ENCODE results near the gene RAB2B. TPM values are rescaled to one million over a fixed set of nuclear protein-coding genes. Genes with fewer than 3 reads are reported as not detected.

The RAB2B gene
- polyA plus RNA-seq, 1 of the 3 experiments (the other 2 are of a cell fraction) = 24.4 TPM

DNA sequence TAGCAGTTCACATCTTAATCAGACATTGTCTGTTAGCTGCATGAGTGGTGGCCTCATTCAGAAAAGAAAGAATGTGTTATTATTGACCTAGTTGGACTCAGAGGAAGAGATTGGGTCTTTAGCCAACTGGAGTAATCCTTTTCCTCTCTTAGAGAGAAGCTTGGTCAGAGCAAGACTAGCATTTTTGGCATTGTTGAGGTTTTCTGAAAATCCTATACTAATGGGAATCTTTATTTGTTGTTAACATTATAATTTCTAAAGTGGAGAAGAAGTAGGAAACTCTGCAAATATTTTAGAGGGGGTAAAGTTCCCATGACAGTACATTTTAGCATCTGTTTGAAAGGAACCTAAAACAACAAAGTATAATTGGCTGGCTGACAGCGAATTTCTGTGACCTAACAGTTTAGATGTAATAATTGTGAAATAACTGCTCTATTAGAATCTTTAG, 9.9 kb upstream of the RAB2B start:
- CTCF ChIA-PET = no interaction called here
- TF ChIP-seq, protein P1, sequence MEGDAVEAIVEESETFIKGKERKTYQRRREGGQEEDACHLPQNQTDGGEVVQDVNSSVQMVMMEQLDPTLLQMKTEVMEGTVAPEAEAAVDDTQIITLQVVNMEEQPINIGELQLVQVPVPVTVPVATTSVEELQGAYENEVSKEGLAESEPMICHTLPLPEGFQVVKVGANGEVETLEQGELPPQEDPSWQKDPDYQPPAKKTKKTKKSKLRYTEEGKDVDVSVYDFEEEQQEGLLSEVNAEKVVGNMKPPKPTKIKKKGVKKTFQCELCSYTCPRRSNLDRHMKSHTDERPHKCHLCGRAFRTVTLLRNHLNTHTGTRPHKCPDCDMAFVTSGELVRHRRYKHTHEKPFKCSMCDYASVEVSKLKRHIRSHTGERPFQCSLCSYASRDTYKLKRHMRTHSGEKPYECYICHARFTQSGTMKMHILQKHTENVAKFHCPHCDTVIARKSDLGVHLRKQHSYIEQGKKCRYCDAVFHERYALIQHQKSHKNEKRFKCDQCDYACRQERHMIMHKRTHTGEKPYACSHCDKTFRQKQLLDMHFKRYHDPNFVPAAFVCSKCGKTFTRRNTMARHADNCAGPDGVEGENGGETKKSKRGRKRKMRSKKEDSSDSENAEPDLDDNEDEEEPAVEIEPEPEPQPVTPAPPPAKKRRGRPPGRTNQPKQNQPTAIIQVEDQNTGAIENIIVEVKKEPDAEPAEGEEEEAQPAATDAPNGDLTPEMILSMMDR (IDR thresholded peaks at IDR 0.05) = no peak
- TF ChIP-seq RFX5 (IDR thresholded peaks at IDR 0.05; ENCODE audit: low read length) (no peak), FOXM1 (IDR thresholded peaks at IDR 0.05; ENCODE audit: low read depth) (no peak), NFIC (IDR thresholded peaks at IDR 0.05; ENCODE audit: borderline replicate concordance) (no peak), EZH2phosphoT487 (IDR thresholded peaks at IDR 0.05; ENCODE audit: borderline replicate concordance, low read depth) (no peak), GABPA (IDR thresholded peaks at IDR 0.05; ENCODE audit: low read depth) (no peak), ELF1 (IDR thresholded peaks at IDR 0.05) (no peak), YY1 (IDR thresholded peaks at IDR 0.05; ENCODE audit: low read depth) (no peak), FOXJ3 (CRISPR knock-in tag; IDR thresholded peaks at IDR 0.05) (no peak), TEAD4 (IDR thresholded peaks at IDR 0.05; ENCODE audit: borderline replicate concordance, insufficient read depth) (no peak), CHD2 (IDR thresholded peaks at IDR 0.05; ENCODE audit: low read length, partially characterized antibody) (no peak), MEF2A (IDR thresholded peaks at IDR 0.05; ENCODE audit: borderline replicate concordance, low read depth) (no peak)
- TF ChIP-seq, protein P2, sequence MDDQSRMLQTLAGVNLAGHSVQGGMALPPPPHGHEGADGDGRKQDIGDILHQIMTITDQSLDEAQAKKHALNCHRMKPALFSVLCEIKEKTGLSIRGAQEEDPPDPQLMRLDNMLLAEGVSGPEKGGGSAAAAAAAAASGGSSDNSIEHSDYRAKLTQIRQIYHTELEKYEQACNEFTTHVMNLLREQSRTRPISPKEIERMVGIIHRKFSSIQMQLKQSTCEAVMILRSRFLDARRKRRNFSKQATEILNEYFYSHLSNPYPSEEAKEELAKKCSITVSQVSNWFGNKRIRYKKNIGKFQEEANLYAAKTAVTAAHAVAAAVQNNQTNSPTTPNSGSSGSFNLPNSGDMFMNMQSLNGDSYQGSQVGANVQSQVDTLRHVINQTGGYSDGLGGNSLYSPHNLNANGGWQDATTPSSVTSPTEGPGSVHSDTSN (IDR thresholded peaks at IDR 0.05) = no peak
- TF ChIP-seq, protein P3, sequence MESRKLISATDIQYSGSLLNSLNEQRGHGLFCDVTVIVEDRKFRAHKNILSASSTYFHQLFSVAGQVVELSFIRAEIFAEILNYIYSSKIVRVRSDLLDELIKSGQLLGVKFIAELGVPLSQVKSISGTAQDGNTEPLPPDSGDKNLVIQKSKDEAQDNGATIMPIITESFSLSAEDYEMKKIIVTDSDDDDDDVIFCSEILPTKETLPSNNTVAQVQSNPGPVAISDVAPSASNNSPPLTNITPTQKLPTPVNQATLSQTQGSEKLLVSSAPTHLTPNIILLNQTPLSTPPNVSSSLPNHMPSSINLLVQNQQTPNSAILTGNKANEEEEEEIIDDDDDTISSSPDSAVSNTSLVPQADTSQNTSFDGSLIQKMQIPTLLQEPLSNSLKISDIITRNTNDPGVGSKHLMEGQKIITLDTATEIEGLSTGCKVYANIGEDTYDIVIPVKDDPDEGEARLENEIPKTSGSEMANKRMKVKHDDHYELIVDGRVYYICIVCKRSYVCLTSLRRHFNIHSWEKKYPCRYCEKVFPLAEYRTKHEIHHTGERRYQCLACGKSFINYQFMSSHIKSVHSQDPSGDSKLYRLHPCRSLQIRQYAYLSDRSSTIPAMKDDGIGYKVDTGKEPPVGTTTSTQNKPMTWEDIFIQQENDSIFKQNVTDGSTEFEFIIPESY (IDR thresholded peaks at IDR 0.05; ENCODE audit: borderline replicate concordance, low read depth) = no peak
- TF ChIP-seq, protein P4, sequence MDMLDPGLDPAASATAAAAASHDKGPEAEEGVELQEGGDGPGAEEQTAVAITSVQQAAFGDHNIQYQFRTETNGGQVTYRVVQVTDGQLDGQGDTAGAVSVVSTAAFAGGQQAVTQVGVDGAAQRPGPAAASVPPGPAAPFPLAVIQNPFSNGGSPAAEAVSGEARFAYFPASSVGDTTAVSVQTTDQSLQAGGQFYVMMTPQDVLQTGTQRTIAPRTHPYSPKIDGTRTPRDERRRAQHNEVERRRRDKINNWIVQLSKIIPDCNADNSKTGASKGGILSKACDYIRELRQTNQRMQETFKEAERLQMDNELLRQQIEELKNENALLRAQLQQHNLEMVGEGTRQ (IDR thresholded peaks at IDR 0.05; ENCODE audit: borderline replicate concordance, low read depth, low read length) = no peak
- TF ChIP-seq, protein P5, sequence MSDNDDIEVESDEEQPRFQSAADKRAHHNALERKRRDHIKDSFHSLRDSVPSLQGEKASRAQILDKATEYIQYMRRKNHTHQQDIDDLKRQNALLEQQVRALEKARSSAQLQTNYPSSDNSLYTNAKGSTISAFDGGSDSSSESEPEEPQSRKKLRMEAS (IDR thresholded peaks at IDR 0.05; ENCODE audit: low read depth) = no peak
- TF ChIP-seq, protein P6, sequence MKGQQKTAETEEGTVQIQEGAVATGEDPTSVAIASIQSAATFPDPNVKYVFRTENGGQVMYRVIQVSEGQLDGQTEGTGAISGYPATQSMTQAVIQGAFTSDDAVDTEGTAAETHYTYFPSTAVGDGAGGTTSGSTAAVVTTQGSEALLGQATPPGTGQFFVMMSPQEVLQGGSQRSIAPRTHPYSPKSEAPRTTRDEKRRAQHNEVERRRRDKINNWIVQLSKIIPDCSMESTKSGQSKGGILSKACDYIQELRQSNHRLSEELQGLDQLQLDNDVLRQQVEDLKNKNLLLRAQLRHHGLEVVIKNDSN (IDR thresholded peaks at IDR 0.05; ENCODE audit: borderline replicate concordance, low read depth) = no peak
- H3K36me3 ChIP-seq (replicated peaks in 1 of 2; ENCODE audit: control insufficient read depth in 1 of 2, insufficient read depth in 2 of 2, low read length in 1 of 2) = peaks cover 50 to 52% of the 10 kb centered on the region in 2 experiments
- no peaks in the 10 kb centered on the region for H3K9me2 ChIP-seq
- H3K9ac ChIP-seq = no peak overlapping the region
- H3F3A ChIP-seq (replicated peaks; ENCODE audit: insufficient read depth) = no peaks in the 10 kb centered on the region
- POLR2A ChIA-PET = no interaction called here
- H3K4me2 ChIP-seq = no peak overlapping the region
- H4K20me1 ChIP-seq (ENCODE audit: insufficient read depth) = no peaks in the 10 kb centered on the region; the same call in 1 of the 2 replicates
- peak overlapping the region in 1 of 2 experiments; percentile 51; a peak in 2 of 4 replicates for H3K27ac ChIP-seq (ENCODE audit: low read depth in 2 of 2, low read length in 1 of 2)
- 100% methylated on average over 1 of the region's 1 CpG for WGBS (ENCODE audit: low lambda C conversion rate)
- H3K4me3 ChIP-seq (ENCODE audit: low read depth in 2 of 2, low read length in 1 of 2) = no peak overlapping the region
- H3K4me1 ChIP-seq (ENCODE audit: control insufficient read depth in 1 of 2, insufficient read depth in 2 of 2, low read depth in 1 of 2, low read length in 1 of 2) = no peaks in the 10 kb centered on the region
- H3K27me3 ChIP-seq (ENCODE audit: insufficient read depth) = no peaks in the 10 kb centered on the region
- no peak overlapping the region for H2AFZ ChIP-seq (ENCODE audit: low read depth)
- no peak for DNase-seq
- no peaks in the 10 kb centered on the region for H3K9me3 ChIP-seq
- peaks cover 40% of the 10 kb centered on the region for H3K79me2 ChIP-seq (ENCODE audit: insufficient read depth)
